Right atrium auricular region (tissue), 2 donors: ENCODE data around the gene MND1. TPM values are rescaled to one million over a fixed set of nuclear protein-coding genes. Genes with fewer than 3 reads are reported as not detected.

Experiments
- DNase-seq: peaks from one replicate; pipeline ENCODE4 v3.0.0-alpha.2; 2019; ENCODE audit warnings: low spot score
- H3K27ac ChIP-seq, 2 donors: fragments of 200-600 bp; sonication (generic); 1 replicate in 1 of 2; 2 replicates in 1 of 2; pipeline ENCODE4 v1.5.1; 2016 to 2019
- H3K27me3 ChIP-seq, 2 donors: fragments of 200-600 bp; sonication (generic); one replicate each; pipeline versions ENCODE4 v1.5.1 to v1.6.0; 2017 to 2019
- H3K36me3 ChIP-seq: fragments of 200-600 bp; sonication (generic); one replicate; pipeline ENCODE4 v1.5.1; 2016
- H3K4me1 ChIP-seq, 2 donors: fragments of 200-600 bp; sonication (generic); one replicate each; pipeline versions ENCODE4 v1.5.1 to v1.6.0; 2017 to 2019
- H3K4me3 ChIP-seq, 2 donors: fragments of 200-600 bp; sonication (generic); 1 replicate in 1 of 2; 2 replicates in 1 of 2; pipeline ENCODE4 v1.5.1; 2017 to 2019; ENCODE audit warnings: mild to moderate bottlenecking in 1 of 2, moderate library complexity in 1 of 2
- H3K9me3 ChIP-seq, 2 donors: fragments of 200-600 bp; sonication (generic); one replicate each; pipeline ENCODE4 v1.5.1; 2019
- CTCF ChIP-seq, 2 donors: fragments of 200-600 bp; sonication (generic); IDR thresholded peaks; one replicate each; pipeline ENCODE4 v1.5.1; 2019; ENCODE audit warnings: antibody characterized with exemption in 2 of 2
- total RNA-seq, 2 donors: library from RNA; depleted of rRNA; stranded (reverse); fragments of >200 nt; gene quantifications; one replicate each; pipeline ENCODE4 v1.1.0, GENCODE V29; 2016

Gene MND1
- total RNA-seq, 2 donors from 2014 or later, result not detected

DNA sequence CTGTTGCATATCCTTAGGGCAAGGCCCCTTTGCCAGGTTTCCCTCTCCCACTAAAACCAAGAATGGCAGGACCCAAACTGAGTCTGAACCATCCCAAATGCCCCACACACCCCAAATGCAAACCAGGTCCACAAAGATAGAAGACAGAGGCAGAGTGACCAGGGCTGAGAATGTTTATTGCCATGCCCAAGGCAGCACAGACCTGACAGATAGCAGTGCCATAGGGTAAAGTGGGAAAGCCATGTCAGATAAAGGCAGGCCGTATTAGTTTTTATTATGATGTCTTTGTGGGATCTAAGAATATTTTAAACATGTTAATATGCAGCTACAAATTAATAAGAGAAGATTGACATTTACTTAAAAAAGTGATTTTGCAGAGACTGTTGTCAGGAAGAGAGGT lies 29.6 kb upstream of the MND1 start:
- Histone ChIP-seq H3K4me1 (no peaks in the 10 kb centered on the region), H3K36me3 (peaks cover under 1% of the 10 kb centered on the region), H3K9me3 (no peaks in the 10 kb centered on the region), H3K27ac (no peak overlapping the region), H3K4me3 (no peak overlapping the region), H3K27me3 (no peaks in the 10 kb centered on the region)
- TF ChIP-seq CTCF (IDR thresholded peaks at IDR 0.05), result no peak
- DNase-seq, result no peak

- H3K4me1 ChIP-seq, result no peaks in the 10 kb centered on the region
- TF ChIP-seq CTCF (IDR thresholded peaks at IDR 0.05), result peak; percentile 36 to 76
- H3K36me3 ChIP-seq, result peaks cover 8% of the 10 kb centered on the region
- no peak overlapping the region for H3K4me3 ChIP-seq
- H3K27me3 ChIP-seq, result no peaks in the 10 kb centered on the region
- no peak for DNase-seq
- no peaks in the 10 kb centered on the region for H3K9me3 ChIP-seq
- H3K27ac ChIP-seq, result no peak overlapping the region
Measured at GRCh38 chr4:153318696-153319320, 25.7 kb upstream of the MND1 start.

- peaks cover 8% of the 10 kb centered on the region for H3K36me3 ChIP-seq
- no peak overlapping the region for H3K4me3 ChIP-seq
- DNase-seq, result no peak
- no peak for TF ChIP-seq CTCF (IDR thresholded peaks at IDR 0.05)
- no peak overlapping the region for H3K27ac ChIP-seq
- H3K9me3 ChIP-seq, result no peaks in the 10 kb centered on the region
- H3K4me1 ChIP-seq, result no peaks in the 10 kb centered on the region
- H3K27me3 ChIP-seq, result no peaks in the 10 kb centered on the region
Measured at GRCh38 chr4:153322791-153323190, 21.7 kb upstream of the MND1 start.

DNA sequence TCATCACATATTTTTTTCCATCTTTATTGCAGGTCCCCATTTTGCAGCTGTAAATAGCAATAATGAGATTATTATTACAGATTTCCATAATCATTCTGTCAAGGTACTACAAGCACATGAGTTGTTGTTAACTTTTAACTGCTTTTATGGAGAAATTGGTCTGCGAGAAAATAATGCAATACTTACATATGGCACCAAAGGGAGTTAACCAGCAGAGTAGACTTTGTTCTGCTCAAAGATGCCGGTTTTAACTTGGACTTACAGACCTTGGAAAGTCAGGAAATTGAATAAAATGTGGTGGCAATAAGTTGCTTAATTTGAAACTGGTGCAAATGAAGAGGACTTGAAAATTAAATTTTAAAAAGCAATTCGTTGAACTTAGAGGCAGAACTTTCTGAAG lies 20.4 kb upstream of the MND1 start:
- no peaks in the 10 kb centered on the region for H3K4me1 ChIP-seq
- no peaks in the 10 kb centered on the region for H3K27me3 ChIP-seq
- H3K36me3 ChIP-seq, result peaks cover 8% of the 10 kb centered on the region
- TF ChIP-seq CTCF (IDR thresholded peaks at IDR 0.05), result no peak
- no peak overlapping the region for H3K4me3 ChIP-seq
- H3K9me3 ChIP-seq, result no peaks in the 10 kb centered on the region
- no peak overlapping the region for H3K27ac ChIP-seq
- DNase-seq, result no peak

DNA sequence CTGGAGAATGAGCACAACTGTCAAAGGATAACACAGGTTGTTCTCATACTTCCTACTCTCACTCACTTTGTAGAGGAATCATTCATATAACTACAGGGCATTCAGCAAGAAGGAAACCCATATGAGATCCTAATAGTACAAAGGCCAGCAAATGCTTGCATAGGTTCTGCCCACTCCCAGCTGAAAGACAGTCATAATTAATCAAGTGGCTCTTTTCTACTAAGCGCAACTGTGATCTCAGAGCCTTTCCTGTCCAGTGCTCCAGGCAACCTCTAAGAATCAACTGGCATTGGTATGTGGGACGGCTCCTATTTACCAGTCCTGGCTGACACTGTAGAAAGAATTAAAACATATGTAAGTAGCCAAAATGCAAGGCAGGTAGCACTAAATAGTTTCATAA lies 18.9 kb upstream of the MND1 start:
- no peaks in the 10 kb centered on the region for H3K9me3 ChIP-seq
- H3K27ac ChIP-seq, result no peak overlapping the region
- no peak for TF ChIP-seq CTCF (IDR thresholded peaks at IDR 0.05)
- H3K4me3 ChIP-seq, result no peak overlapping the region
- peaks cover 2% of the 10 kb centered on the region for H3K36me3 ChIP-seq
- H3K27me3 ChIP-seq, result no peaks in the 10 kb centered on the region
- H3K4me1 ChIP-seq, result no peaks in the 10 kb centered on the region
- no peak for DNase-seq

DNA sequence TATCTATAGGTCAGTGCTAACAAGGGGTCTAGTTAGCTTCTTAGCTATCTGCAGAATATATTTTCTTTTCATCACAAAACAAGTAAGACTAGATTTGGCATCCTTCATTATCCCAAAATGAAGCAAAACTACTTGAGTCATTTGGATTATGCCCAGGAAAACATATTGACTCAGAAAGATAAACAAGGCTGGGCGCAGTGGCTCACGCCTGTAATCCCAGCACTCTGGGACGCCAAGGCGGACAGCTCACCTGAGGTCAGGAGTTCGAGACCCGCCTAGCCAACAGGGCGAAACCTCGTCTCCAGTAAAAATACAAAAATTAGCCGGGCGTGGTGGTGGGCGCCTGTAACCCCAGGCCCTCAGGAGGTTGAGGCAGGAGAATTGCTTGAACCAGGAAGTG lies 18.0 kb upstream of the MND1 start:
- TF ChIP-seq CTCF (IDR thresholded peaks at IDR 0.05), result no peak
- DNase-seq, result no peak
- no peaks in the 10 kb centered on the region for H3K27me3 ChIP-seq
- no peaks in the 10 kb centered on the region for H3K9me3 ChIP-seq
- H3K4me1 ChIP-seq, result no peaks in the 10 kb centered on the region
- H3K27ac ChIP-seq, result no peak overlapping the region
- H3K36me3 ChIP-seq, result peaks cover 7% of the 10 kb centered on the region
- no peak overlapping the region for H3K4me3 ChIP-seq
